Measurements from ENCODE around the gene CRMP1.

GRCh38 chr4:5900844-5901243, 8.0 kb upstream of the CRMP1 start:
- TF ChIP-seq YY1 (IDR thresholded peaks at IDR 0.05; ENCODE audit: insufficient read depth, insufficient read length) (no peak), ZNF274 (IDR thresholded peaks at IDR 0.05; ENCODE audit: low read depth, low read length) (no peak), SUZ12 (IDR thresholded peaks at IDR 0.05; ENCODE audit: extremely low read depth, insufficient read depth, insufficient read length) (no peak)

All from NT2/D1 (cell line).